Embryonic facial prominence (tissue), 1 donor: ENCODE data around the gene PGBD4.
"Not testable (repeated sequence)": the region's sequence is repeated elsewhere in the genome, so short reads cannot be mapped to it uniquely, and the experiment has no call there.

ENCODE experiments used
- DNase-seq: peaks from one replicate; pipeline ENCODE4 v3.0.0-alpha.2; 2016; ENCODE audit errors: extremely low spot score

The PGBD4 gene

GRCh38 chr15:34114215-34114614 is 12.3 kb downstream of the PGBD4 start:
- DNase-seq, result no peak

DNA sequence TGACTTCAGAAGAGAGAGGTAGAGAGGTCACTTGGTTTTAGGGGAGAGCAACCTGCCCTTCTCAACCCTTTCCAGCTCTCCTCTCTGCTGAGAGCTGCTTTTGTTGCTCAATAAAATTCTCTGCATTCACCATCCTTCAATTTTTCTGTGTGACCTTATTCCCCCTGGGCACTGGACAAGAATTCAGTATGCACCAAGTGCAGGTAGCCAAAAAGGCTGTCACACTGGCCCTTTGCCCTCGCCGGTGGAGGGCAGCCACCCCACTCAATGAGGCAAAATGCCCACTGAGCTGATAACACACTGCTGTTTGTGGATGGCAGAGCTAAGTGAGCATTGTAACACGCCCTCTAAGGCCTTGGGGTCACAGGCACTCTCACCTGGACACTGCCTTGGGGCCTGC is 12.9 kb downstream of the PGBD4 start:
- DNase-seq, result no peak

- no peak for DNase-seq
These were observed 14.7 kb downstream of the PGBD4 start for GRCh38 chr15:34116620-34117019.

- DNase-seq, result no peak
These were observed 17.4 kb downstream of the PGBD4 start for GRCh38 chr15:34119291-34119690.

DNA sequence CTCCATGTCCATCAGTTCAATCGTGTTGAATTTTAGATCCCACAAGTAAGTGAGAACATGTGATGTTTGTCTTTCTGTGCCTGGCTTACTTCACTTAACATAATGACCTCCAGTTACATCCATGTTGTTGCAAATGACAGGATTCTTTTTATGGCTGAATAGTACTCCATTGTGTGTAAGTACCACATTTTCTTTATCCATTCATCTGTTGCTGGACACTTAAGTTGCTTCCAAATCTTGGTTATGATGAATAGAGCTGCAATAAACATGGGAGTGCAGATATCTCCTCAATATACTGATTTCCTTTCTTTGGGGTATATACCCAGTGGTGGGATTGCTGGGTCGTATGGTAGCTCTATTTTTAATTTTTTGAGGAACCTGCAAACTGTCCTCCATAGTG is 18.5 kb downstream of the PGBD4 start:
- DNase-seq, result not testable (repeated sequence)

- DNase-seq, result not testable (repeated sequence)
These were observed 19.9 kb downstream of the PGBD4 start for GRCh38 chr15:34121786-34122185.

- no peak for DNase-seq
These were observed 20.9 kb downstream of the PGBD4 start for GRCh38 chr15:34122771-34123183.

DNA sequence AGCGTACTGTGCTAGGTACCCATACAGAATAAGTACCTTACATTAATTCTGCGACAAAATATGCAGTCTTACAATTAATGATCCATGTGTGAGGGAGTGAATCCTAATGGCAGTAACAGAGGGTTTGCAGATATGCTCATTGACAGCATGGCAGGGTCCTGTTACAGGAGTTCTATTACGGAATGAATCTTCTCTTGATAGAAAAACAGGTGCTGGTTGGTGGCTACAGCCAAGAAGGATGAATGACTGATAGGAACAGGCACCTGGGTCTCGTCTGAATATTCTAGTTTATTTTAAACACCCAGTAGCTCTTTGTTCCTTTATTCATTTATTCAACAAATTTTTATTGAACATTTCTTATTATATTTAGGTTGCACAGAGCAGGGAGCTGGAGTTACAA is 22.8 kb downstream of the PGBD4 start:
- DNase-seq, result no peak

- no peak for DNase-seq
These were observed 24.1 kb downstream of the PGBD4 start for GRCh38 chr15:34125945-34126344.

DNA sequence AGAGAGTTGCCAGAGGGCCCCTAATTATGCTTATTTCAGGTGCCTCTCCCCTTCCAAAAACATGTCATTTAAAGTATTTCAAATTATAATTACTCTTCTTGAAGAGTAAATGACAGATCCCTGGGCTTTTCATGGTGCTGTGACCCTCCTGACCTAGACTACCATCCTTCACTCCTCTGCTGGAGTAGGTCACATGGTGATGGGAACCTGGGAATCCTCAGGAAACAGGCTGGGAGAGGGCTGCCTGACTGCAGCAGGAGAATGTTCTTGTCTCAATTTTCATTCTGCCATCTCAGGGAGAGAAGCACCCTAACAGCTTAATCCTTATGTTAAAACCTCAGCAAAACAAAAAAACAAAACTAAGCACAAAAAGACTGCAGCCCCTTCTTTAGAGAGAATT is 24.6 kb downstream of the PGBD4 start:
- DNase-seq, result no peak

- DNase-seq, result no peak
These were observed 27.0 kb downstream of the PGBD4 start for GRCh38 chr15:34128898-34129297.

DNA sequence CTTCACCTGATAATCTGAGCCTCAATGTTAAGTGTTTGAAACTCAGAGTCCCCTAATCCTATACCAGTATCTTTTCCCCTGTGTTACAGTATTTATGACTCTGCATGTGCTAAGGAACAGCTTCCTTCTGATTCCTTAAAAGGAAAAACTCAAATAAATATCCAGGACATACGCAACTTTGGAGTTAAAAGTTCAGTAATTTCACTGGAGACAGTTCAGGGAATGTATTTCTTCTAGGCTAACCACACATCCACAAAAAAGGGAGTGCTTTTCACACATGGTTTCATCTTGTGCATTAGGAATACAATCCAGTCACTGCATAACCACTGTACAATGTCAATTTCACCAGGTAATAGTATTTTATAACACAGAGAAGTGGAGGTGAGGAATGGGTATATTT is 31.0 kb downstream of the PGBD4 start:
- no peak for DNase-seq

DNA sequence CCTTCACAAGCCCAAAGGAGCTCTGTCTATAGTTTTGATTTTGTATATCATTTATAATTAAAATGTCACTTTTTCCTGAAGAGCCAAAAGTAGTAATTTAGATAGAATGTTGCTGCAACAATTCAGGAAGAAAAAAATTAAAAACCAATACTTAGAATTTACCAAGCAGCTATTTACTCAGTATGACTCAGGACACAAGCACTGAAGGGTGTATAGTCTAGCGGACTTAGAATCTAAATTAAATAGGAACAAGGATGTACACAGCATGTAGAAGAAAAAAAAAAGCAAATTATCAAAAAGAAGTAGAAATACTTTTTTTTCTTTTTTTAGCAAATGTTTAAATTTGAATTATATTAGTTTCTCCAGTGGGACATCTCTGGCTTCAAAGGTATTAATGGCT is 31.6 kb downstream of the PGBD4 start:
- no peak for DNase-seq

DNA sequence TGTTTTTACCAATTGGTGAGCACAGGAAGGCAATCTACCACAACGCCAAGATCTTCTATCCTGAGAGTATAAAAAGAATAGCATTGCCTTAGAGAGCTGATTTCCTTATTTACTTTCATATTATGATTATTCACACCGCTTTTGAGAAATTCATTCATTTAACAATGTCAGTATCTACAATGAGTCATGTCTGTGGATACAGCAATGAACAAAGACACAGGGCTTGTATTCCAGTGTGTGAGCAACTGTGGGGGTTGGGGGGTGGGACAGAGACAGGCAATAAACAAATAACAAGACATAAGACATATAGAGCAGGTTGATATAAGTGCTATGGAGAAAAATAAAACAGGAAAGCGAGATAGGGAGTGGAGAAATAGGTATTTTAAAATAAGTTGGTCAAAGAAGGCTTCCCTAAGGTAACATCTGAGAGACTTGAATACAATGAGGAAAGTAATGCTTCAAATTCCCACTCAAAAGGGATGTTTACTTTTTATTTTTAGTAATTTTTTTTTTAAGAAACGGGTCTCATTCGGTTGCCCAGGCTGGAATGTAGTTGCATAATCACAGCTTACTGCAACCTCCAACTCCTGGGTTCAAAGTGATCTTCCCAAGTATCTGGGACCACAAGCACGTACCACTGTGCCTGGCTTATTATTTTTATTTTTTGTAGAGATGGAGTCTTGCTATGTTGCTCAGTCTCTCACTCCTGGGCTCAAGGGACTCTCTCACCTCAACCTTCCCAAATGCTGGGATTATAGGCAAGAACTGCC is 45.7 kb downstream of the PGBD4 start:
- no peak for DNase-seq

- DNase-seq, result no peak
These were observed 52.9 kb downstream of the PGBD4 start for GRCh38 chr15:34154725-34155204.

DNA sequence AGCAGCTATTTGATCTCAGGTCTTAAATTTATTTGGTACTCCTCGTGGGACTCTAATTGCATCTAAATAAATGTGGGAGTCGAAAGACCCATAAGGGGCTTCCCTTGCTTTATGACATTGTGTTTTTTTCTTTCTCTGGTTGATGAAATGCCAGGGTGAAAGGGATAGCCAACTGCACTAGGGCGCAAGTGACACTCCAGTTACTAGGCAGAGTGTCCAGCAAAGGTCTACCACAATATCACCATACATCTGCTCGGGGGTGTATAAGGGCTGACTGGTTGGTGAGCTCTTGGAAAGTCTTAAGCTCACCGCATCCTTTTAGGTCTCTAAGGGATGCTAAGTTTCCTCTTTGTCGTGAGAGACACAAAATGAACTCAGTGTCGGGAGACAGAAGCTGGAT is 54.0 kb downstream of the PGBD4 start:
- no peak for DNase-seq
